Right ventricle myocardium superior (tissue), 1 donor: ENCODE measurements around the gene GPT2. TPM values are rescaled to one million over a fixed set of nuclear protein-coding genes. Genes with fewer than 3 reads are reported as not detected.

Experiments used
- ATAC-seq: fragments of 200-7000 bp; cut with Tn5 transposase; one replicate; pipeline ENCODE4 v1.9.1; 2020; ENCODE audit warnings: mild to moderate bottlenecking; ENCODE audit not compliant: poor library complexity
- DNase-seq: peaks from one replicate; pipeline ENCODE4 v3.0.0-alpha.2; 2020
- intact Hi-C: fragments of 100-400 bp; cut with DNase I; formaldehyde crosslinking; loops from one replicate; pipeline ENCODE4 v1.11.2; 2022
- total RNA-seq: library from RNA; stranded (reverse); fragmentation: NEBNext Ultra II Directional; extraction: Animal tissue kit (Norgen Biotek cat#: 25700); gene quantifications from one replicate; pipeline ENCODE4 v1.2.1, GENCODE V29; 2021
- donor health status: DM: no; HTN: yes; CAD: no; lungs with severe emphysema.

GPT2 gene
- total RNA-seq, 1 donor from 2014 or later: 22.9 TPM

DNA sequence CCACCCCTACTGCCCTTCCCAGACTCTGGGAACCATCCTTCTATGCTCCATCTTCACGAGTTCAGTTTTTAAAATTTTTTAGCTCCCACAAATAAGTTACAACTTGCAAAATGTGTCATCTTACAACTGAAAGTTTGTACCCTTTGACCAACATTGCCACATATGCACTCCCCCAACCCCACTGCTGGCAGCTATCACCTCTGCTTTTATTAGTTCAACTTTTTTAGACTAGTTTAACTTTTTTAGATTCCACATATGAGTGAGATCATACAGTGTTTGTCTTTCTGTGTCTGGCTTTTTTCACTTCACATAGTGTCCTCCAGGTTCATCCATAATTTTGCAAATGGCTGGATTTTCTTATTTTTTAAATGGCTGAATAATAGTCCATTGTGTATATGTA, 7.7 kb downstream of the GPT2 start:
- no peak for DNase-seq
- no peak for ATAC-seq
- intact Hi-C loops: no loop called here

DNA sequence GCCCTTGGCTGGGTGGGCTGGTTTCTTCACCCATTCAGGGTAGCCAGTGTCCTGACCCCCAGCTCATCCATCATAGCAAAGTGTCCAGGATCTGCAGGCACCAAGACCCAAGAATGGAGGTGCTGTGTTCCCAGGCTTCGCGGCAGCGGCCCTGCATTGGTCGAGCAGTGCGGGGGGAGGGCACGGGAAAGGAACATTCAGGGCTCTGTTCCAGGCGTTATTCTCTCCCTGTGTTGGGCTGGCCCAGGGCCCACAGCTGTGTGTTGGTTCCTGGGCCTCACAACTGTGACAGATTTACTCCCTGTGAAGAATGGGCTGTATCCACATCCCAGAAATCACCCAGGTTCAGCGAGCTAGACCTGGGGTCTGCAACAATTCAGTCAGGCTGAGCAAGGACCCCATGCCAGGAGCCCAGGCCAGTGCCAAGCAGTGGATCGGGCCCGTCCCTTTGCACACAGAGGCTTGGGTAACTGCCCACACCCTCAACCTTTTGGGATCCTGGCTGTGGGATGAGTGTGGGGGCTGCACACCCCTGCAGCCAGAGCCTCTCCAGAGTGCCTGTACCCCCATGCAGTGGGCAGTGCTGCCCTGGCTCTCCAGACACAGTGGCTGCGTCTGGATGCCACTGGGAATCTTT, 10.0 kb downstream of the GPT2 start:
- DNase-seq (peak; percentile 79), ATAC-seq (peak; percentile 65)
- intact Hi-C loops: no loop called here

DNA sequence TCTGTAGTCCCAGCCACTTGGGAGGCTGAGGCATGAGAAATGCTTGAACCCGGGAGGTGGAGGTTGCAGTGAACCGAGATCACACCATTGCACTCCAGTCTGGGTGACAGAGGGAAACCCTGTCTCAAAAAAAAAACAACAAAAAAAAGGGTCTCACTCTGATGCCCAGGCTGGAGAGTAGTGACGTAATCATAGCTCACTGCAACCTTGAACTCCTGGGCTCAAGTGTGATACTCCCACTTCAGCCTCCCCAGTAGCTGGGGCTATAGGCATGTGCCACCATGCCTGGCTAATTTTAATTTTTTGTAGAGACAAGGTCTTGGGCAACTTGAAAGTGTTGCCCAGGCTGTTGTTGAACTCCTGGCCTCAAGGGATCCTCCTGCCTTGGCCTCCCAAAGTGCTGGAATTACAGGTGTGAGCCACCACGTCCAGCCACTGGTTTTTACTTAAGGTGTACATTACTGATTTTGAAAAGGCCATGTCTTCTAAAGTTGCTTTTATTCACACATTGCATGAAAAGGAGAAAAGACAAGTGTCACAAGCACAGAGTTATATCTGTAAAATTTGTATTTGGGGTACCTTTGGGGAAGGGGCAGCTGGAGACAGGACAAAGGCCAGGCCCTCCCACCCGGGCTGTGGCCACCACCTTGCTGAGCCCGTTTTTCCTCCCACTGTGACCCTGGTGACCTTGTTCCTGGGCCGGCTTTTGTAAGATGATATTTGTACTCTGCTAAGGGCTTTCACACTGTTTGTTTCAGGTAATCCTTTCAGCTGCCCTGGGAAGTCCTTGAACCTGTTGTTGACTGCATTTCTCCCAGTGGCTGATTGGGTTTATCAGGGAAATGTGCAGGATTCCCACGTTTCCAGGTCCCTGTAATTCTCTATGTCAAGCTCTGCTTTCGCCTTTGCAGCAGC, 11.5 kb downstream of the GPT2 start:
- ATAC-seq: no peak
- intact Hi-C loops: no loop called here
- DNase-seq: no peak

DNA sequence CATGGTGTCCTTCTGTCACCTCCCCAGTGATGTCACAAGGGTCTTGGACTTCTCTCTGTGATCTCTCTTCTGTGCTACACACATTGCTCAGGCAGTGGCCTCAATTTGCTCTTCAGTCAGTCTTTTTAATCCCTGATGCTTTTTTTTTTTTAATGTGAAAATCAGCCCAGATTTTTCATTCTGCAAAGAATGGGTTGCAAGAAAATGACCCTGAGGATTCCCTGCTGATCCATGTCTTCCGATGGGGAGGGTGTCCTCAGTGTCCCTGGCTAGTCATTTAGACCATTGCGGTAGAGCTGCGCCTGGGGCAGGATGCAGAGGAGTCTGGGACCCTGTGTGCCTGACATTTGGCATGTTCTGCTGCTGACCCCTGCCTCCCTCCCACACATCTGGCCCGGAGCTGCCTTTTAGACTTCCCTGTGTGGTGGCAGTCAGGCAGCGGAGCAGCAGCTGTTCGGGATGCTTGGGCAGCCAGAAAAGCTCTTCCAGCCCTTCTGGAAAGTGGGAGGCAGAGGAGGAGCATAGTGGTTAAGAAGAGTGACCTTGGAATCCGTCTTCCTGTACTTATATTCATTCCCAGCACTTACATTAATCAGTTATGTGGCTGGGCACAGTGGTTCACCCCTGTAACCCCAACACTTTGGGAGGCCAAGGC, 12.3 kb downstream of the GPT2 start:
- intact Hi-C loops: no loop called here
- no peak for DNase-seq
- ATAC-seq: no peak

DNA sequence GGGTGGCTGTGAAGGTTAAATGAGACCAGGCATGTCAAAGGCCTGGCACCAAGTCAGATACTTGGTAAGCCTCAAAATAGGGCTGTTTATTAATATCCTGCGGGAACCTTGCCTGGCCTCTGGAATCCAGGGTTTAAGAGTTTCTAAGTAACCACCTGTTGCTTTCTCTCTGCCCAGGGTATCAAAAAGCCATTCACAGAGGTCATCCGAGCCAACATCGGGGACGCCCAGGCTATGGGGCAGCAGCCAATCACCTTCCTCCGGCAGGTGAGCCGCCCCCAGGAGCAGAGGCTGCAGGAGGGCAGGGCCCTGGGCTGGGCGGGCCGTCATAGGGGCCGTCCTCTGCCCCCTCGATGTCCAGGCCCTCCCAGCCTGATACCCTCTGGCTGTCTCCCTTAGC, 13.3 kb downstream of the GPT2 start:
- intact Hi-C loops: no loop called here
- ATAC-seq: peak; percentile 82
- peak; percentile 54 for DNase-seq

DNA sequence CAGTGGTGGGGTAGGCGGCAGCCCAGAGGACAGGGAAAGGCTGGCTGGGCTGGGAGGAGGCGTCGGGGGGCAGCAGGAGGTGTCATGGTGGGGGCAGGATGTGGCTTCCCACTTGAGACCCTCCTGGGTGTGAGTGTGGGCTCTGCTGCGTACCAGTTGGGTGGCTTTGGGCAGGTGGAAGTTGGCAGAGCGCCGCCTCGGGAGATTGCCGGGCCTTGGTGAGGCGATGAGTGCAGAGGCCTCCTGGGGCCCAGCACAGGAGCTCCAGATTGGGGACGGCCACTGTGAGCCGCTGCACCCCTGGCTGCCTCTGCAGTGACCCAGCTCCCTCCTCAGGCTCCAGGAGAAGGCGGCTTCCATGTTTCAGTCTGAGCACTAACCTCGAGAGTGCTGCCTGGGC, 13.8 kb downstream of the GPT2 start:
- no peak for DNase-seq
- intact Hi-C loops: no loop called here
- peak; percentile 47 for ATAC-seq

DNA sequence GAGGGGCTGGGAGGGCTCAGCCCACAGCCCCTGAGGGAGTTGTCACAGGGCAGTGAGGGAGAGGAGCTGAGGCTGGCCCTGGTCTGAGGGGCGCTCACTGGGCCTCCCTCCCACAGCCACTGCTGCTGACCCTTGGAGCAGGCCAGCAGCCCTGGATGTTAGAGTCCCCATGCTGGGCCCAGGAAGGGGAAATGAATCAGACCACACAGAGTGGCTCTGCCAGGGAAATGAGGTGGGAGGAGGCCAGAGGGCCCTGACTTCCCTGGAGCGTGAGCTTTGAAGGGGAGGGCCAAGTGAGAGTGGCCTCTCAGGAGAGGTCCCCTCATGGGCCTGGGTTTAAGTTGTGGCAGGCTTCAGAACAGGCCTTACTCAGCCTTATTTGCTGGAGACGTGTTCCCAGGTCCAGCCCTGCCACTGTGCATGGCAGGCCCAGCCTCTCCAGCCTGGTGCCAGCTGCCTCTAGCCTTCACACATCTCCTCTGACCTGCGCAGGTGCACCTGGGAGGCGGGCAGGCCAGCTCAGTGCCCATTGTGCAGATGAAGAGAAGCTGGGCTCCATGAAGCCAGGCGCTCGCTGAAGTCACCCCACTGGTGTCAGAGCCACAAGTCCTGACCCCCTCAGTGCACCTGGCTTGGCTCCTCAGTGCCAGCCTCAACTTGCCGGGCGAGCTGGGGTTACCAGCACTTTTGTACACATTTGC, 15.4 kb downstream of the GPT2 start:
- DNase-seq (no peak), ATAC-seq (no peak)
- intact Hi-C loops: no loop called here

DNA sequence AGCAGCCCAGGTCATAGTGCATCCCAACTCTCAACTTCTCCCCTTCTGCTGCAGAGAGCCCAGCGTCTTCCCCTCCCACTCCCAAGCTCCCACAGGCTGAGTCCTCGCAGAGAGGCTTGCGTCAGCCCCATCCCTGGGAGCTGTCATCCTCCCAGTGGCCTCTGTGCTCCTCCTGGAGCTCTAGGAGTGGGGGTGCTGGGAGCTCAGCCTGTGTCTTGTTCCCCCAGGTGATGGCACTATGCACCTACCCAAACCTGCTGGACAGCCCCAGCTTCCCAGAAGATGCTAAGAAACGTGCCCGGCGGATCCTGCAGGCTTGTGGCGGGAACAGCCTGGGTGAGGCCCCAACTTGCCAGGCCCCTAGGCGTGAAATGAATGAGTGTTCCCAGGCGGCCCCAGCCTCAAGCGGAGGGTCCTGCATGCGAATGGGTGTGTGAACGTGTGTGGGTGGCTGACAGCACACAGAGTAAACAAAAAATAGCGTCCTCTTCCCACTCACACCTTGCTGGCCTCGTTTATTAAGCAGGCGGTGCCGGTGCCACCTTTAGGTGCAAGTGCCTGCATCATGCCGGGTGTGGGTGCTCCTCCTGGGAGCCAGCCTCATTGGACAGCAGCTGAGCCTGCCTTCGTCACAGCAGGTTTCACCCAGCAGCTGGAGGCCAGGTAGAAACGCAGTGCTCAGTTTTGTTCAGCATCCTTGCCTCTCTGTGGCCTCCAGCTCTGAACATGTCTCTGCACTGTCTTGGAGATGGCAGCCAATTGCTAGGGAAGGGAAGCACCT, 16.5 kb downstream of the GPT2 start:
- no peak for DNase-seq
- intact Hi-C loops: no loop called here
- no peak for ATAC-seq

DNA sequence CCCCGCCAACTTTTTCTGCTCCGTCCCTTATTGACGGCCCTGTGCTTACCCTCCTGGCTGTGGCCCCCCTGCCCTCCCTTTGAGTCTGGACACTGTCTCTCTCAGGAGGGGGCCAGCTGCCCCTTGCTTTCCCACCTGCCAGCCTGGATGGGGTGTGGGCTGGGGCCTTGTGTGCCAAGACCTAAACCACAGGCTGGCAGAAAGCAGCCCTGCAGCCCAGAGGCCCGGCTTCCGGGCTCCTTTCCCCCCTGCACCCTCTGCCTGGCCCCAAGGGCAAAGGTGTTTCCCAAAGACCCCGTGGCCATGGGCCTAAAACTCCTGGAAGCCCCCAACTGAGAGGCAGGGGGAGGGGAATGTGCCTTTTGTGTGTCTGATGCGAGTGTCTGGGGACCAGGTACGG, 17.5 kb downstream of the GPT2 start:
- ATAC-seq: no peak
- intact Hi-C loops: no loop called here
- DNase-seq: no peak

DNA sequence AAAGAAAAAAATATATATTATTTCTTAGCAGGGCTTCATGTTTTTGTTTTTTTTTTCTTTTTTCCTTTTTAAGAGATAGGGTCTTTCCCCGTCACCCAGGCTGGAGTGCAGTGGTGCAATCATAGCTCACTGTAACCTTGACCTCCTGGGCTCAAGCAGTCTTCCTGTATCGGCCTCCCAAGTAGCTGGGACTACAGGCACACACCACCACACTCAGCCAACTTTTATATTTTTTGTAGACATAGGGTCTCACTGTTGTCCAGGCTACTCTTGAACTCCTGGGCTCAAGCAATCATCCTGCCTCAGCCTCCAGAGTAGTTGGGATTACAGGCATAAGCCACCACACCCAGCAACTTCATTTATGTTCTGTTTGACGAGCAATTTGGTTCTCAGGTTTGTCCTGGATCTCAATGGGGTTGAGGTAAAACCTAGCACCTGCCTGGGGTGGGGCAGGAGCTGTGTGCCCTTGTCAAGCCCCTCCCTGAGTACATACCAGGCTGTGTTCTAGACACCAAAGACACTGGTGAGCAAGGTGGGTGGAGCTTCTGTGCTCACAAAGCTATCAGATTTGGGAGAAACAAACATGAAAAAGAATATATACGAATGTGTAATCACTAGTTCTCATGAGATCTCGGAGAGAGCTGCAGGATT, 19.2 kb downstream of the GPT2 start:
- no peak for DNase-seq
- intact Hi-C loops: no loop called here

DNA sequence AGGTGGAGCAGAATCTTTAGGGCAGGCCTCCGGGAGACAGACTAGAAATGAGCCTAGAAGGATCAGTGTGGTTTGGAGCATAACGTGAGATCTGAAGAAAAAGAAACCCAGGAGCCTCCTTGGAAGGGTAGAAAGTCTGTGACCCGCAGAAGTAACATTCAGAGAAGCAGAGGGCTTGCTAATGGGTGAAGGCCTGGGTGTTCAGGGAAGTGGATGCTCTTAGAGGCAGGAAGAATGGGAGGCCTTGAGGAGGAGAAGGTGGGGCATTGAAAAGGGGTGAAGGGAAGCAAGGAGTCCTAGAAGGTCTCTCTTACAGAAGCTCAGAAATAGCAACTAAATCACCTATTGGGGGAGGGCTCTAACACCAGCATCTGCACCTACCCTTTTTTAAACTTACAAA, 20.3 kb downstream of the GPT2 start:
- ATAC-seq (no peak), DNase-seq (no peak)
- intact Hi-C loops: no loop called here

More for the DNA sequence above, 19.2 kb downstream of the GPT2 start:
- ATAC-seq: no peak

DNA sequence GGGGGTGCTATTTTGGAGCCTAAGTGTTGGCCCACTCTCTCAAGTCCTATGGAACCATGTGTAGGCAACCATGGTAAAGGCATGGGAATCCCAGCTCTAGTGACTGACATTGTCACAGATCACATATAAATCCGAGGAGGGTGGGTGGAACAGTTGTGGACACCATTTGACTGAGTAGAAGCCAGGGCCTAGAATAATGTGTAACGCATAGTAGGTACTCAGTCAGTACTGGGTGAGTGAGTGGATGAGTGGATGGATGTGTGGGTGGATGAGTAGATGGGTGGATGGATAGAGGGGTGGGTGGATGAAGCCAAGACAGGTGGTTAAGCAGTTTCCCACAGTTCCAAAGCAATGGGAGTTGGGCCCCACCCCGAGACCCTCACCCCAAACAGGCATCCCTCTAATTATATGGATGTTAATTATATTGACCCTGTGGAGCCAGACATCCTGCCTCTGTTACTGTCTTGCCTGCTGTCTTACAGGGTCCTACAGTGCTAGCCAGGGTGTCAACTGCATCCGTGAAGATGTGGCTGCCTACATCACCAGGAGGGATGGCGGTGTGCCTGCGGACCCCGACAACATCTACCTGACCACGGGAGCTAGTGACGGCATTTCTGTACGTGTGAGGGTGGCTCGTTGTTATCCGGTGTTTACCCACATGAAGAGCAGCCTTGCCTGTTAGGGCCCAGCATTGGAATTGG, 22.3 kb downstream of the GPT2 start:
- DNase-seq (no peak), ATAC-seq (no peak)
- intact Hi-C loops: loop anchor here (2.0 kb wide), 1 partner anchor 52 kb away; no protein-coding TSS in a partner anchor

DNA sequence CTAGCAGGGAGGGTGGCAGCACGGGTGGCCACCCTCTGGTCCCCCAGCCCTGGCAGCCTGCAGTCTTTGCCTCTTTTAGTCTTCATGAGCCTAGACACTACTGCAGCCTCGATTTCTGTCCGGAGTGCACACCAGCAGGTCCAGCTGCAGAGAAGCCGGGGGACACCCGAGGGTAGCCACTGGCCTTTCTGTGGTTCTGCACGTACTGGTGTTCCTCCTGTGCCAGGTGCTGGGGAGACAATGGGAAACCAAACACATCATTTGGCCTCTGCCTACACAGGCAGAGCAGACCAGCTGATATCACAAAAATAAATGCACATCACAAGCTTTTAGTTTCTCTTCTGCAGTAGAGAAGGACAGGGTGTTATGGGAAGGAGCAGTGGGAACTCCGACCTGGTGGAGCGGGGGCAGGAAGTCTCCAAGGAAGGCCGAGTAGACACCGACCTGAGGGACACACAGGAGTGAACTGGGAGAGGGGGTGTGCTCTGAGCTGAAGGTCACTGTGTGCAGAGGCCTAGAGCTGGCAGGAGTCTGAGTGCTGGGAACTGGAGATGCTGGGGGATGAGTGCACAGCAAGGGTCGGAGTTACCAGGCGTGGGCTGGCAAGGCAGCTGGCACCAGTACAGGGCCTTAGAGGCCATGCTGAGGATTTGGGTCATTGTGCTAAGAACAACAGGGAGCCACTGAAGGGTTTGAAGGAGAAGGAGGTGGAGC, 23.1 kb downstream of the GPT2 start:
- intact Hi-C loops: loop anchor here (2.0 kb wide), 1 partner anchor 52 kb away; no protein-coding TSS in a partner anchor
- DNase-seq: no peak
- peak; percentile 53 for ATAC-seq

DNA sequence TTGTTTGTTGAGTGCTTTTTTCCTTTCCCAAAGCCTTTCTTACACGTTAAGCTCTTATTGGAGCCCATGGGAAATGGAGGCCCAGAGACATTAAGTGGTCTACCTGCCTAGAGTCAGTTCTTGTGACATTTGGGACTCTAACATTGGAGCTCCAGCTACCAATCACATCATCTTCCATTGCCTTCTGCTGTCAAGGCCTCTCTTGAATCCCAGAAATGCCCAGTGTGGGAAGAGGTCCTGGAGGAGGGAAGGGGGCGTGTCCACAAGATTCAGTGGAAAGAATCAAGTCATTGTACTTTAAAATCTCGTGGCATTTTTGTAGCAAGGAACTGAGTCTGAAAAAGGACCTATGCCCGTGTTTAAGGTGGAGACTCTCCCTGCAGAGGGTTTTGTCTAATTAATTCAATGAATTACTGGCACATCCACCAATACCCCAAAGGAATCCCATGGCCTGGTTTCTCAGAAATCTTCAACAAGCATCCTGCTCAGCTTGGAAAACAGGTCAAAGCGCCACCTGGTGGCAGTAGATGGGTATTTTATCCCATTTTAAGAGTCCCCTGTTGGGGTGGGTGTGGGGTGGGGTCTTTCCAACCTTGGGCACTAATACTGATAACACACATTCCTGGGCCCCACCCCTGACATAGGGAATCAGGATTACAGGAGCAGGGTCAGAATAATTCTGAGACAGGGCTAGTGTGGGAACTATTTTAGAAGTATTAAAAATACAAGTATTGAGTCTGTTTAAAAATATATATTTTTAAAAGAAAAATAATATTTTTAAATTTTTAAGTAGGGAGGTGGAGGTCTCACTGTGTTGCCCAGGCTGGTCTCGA, 24.6 kb downstream of the GPT2 start:
- DNase-seq (no peak), ATAC-seq (peak; percentile 79)
- intact Hi-C loops: no loop called here

DNA sequence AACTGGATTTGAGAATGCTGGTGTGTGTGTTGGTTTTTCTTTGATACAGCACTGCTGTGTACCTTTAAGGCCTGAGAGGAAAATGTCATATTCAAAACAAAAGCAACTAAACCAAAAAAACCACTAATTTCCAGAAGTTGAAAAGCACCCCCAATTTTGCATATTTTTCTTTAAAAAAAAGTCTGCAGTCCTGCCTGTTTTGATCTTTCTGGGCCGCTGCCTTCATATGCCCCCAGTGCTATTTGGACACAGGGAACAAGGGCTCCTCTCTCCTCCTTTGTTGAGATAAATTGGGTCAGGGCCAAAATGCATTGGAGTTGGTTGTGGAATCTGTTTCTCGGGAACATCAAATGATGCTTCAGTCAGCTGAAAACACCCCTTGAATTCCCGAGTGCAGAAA, 26.9 kb downstream of the GPT2 start:
- intact Hi-C loops: no loop called here
- ATAC-seq: no peak
- DNase-seq: no peak

DNA sequence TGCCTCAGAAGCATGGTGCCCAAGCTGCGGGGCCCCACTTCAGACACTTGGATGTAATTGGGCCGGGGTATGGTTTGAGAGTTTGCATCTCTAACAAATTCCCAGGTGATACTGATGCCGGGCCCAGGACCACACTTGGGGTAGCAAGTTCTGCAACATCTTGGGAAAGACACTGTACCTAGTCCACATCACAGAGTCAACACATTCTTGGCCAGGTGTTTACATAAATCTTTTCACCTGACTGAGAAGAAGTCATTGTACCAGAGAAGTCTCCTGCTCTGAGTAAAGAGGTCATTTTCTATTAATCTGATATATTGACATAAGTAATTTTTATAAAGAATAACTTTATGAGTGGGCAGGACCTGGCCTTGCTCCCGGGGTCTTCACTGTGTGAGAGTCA, 27.5 kb downstream of the GPT2 start:
- DNase-seq (no peak), ATAC-seq (no peak)
- intact Hi-C loops: no loop called here
